ENCODE results near the gene SECISBP2L. TPM values are rescaled to one million over a fixed set of nuclear protein-coding genes. Genes with fewer than 3 reads are reported as not detected.

Gene SECISBP2L
- total and polyA plus RNA-seq, 9 of the 15 experiments (the other 6 are each of a cell fraction or from before 2014, with no cell fraction given): 0.55 to 14.1 (median 10.4) TPM

- TF ChIP-seq ZHX1 (conservative IDR thresholded peaks at IDR 0.05; ENCODE audit: low read length) (no peak), TSHZ1 (CRISPR knock-in tag; IDR thresholded peaks at IDR 0.05) (no peak), RB1 (IDR thresholded peaks at IDR 0.05; ENCODE audit: low read depth) (no peak), ZNF140 (CRISPR knock-in tag; IDR thresholded peaks at IDR 0.05) (no peak), RAD21 (CRISPR knock-in tag; conservative IDR thresholded peaks at IDR 0.05 in 1 of 2, IDR thresholded peaks at IDR 0.05 in 1 of 2) (0 out of 4 replicates have a peak, but pooled peaks have one; percentile 6 to 11), MNT (conservative IDR thresholded peaks at IDR 0.05) (no peak), KLF6 (CRISPR knock-in tag; IDR thresholded peaks at IDR 0.05; ENCODE audit: borderline replicate concordance) (no peak), MCM2 (IDR thresholded peaks at IDR 0.05; ENCODE audit: low read depth) (no peak), CTCF (IDR thresholded peaks at IDR 0.05 in 2 of 3, conservative IDR thresholded peaks at IDR 0.05 in 1 of 3; ENCODE audit: insufficient read depth in 2 of 3, low read depth in 1 of 3, low read length in 3 of 3) (peak; percentile 25 to 31 (median 31); a peak in 3 of 6 replicates), RBM15 (IDR thresholded peaks at IDR 0.05; ENCODE audit: insufficient read depth, low read length) (no peak), ZNF717 (CRISPR knock-in tag; IDR thresholded peaks at IDR 0.05) (no peak), KAT7 (CRISPR knock-in tag; IDR thresholded peaks at IDR 0.05; ENCODE audit: borderline replicate concordance) (no peak), ZKSCAN1 (IDR thresholded peaks at IDR 0.05; ENCODE audit: low read depth, low read length) (no peak), SRSF1 (IDR thresholded peaks at IDR 0.05; ENCODE audit: low read depth, low read length) (no peak), ZNF561 (CRISPR knock-in tag; conservative IDR thresholded peaks at IDR 0.05) (no peak), EGR1 (conservative IDR thresholded peaks at IDR 0.05) (no peak), SLC30A9 (CRISPR knock-in tag; IDR thresholded peaks at IDR 0.05) (no peak)
Observed at GRCh38 chr15:48974882-48975281, 71.4 kb downstream of the SECISBP2L start (continued).
